ENCODE results near the gene NUDCD3.

- TF ChIP-seq CTCF (IDR thresholded peaks at IDR 0.05) (no peak), POLR2A (IDR thresholded peaks at IDR 0.05) (no peak)
These were observed 110.1 kb downstream of the NUDCD3 start for GRCh38 chr7:44380189-44380830.
